Measurements from ENCODE around the gene KCNJ5.

GRCh38 chr11:128929468-128929867 lies 38.3 kb downstream of the KCNJ5 start:
- TF ChIP-seq POLR2A (IDR thresholded peaks at IDR 0.05; ENCODE audit: low read depth, low read length) (no peak), CTCF (conservative IDR thresholded peaks at IDR 0.05; ENCODE audit: low read depth, low read length) (no peak), BHLHE40 (IDR thresholded peaks at IDR 0.05; ENCODE audit: low read depth, low read length) (no peak), RAD21 (IDR thresholded peaks at IDR 0.05; ENCODE audit: low read length) (no peak), ELK1 (IDR thresholded peaks at IDR 0.05; ENCODE audit: borderline replicate concordance, low read depth, low read length) (no peak), FOS (IDR thresholded peaks at IDR 0.05; ENCODE audit: low read depth, low read length) (no peak), MAFK (IDR thresholded peaks at IDR 0.05; ENCODE audit: low read depth, low read length) (no peak), RCOR1 (IDR thresholded peaks at IDR 0.05; ENCODE audit: insufficient replicate concordance, low read length) (no peak), USF2 (IDR thresholded peaks at IDR 0.05; ENCODE audit: low read depth, low read length) (no peak), MXI1 (IDR thresholded peaks at IDR 0.05; ENCODE audit: borderline replicate concordance, low read depth, low read length) (no peak), SMC3 (IDR thresholded peaks at IDR 0.05; ENCODE audit: low read depth, low read length) (no peak), MAZ (IDR thresholded peaks at IDR 0.05; ENCODE audit: borderline replicate concordance, low read depth, low read length) (no peak), NFE2L2 (IDR thresholded peaks at IDR 0.05; ENCODE audit: low read depth, low read length) (no peak)
